HG03066 (cell line): ENCODE results near the gene CTLA4.

Experiments used
- ATAC-seq: cut with Tn5 transposase; IDR thresholded peaks from one replicate; pipeline ENCODE4 v1.9.1; 2021; ENCODE audit warnings: low read depth; ENCODE audit not compliant: unreplicated experiment

Gene CTLA4

DNA sequence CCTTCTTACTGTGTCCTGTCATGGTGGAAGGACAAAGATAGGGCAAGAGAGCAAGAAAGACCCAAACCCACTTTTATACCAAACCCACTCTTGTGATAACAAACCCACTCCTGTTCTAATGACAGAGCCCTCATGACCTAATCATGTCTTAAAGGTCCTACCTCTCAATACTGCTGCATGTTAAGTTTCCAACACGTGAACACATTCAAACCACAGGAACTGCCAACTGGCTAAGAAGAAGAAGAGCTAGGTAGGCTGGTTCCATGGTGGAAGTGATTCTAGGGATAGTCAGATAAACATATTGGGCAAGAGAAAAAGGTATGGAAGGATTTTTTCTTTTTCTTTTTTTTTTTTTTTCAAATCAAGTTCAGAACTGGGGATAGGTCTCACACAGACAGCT lies 22.0 kb downstream of the CTLA4 start:
- no peak for ATAC-seq

DNA sequence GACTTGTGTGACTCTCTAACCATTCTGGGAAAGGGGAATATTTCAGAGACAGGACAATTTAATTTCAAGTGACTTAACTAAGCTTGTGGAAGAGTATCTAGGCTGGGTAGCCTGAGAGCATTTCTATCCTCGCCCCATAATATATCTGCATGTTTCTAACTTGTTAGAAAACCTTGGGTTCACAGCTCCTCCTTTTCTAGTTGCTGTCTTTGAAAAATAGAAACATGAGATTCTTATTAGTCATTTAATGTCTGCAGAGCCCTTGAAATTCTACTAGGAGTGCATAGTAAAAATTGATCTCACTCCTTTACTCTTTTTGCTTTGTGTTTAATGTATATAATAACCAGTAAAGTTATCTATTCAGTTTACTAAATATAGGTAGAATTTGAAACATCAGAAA lies 22.4 kb downstream of the CTLA4 start:
- ATAC-seq, result no peak

GRCh38 chr2:203890733-203891132 lies 23.2 kb downstream of the CTLA4 start:
- no peak for ATAC-seq

GRCh38 chr2:203891474-203891873 lies 23.9 kb downstream of the CTLA4 start:
- ATAC-seq, result no peak

DNA sequence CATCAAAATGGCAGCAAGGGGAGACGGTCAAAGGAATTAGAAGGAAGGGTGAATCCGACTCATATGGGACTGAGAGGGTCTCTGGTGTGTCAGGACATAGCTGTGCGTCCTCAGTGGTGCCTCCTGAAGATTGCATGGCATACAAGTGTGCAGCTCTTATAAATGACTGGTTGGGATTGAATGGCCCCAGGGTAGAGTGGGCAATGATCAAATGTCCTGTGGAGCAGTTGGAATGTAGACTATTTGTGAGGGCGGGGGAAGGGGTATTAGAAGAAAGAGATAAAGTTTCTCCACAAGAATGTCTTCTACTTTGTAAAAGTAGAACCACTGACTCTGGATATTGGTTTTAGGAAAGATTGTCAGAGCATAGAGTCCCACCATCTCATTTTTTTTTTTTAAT lies 24.6 kb downstream of the CTLA4 start:
- ATAC-seq, result no peak

DNA sequence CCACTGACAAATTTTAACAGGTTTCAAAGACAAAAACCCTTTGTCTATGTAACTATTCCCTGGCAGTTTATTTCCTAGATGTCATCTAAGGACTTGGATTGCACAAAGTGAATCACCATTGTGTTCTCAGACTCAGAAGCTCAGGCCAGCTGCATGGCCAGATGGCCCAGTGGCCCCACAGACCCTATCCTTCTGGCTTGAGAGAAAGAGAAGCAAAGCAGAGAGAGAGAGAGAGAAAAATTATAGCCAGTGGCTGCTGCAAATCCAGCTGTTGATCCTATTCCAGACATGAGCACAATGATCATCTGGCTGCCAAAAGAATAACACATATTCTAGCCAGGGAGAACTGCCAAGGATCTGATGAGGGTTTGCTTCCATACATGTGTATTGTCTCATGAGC lies 25.8 kb downstream of the CTLA4 start:
- ATAC-seq, result no peak

GRCh38 chr2:203893840-203894239 lies 26.3 kb downstream of the CTLA4 start:
- ATAC-seq, result no peak

GRCh38 chr2:203894262-203894661 lies 26.7 kb downstream of the CTLA4 start:
- no peak for ATAC-seq

- ATAC-seq, result no peak
Measured at GRCh38 chr2:203897544-203897943, 30.0 kb downstream of the CTLA4 start.

GRCh38 chr2:203898657-203899056 lies 31.1 kb downstream of the CTLA4 start:
- ATAC-seq, result no peak

- no peak for ATAC-seq
Measured at GRCh38 chr2:203900253-203900652, 32.7 kb downstream of the CTLA4 start.

GRCh38 chr2:203904022-203904421 lies 36.5 kb downstream of the CTLA4 start:
- ATAC-seq, result no peak

DNA sequence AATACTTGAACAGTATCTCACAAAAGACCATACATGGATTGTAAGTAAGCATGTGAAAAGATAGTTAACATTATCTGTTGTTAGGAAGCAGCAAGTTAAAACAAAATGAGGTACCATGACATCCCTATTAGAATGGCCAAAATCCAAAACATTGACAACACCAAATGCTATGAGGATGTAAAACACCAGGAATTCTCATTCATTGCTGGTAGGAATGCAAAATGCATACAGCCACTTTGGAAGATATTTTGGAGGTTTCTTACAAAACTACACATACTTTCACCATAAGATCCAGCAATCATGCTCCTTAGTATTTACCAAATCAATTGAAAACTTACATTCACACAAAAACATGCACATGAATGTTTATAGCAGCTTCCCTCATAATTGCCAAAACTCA lies 38.1 kb downstream of the CTLA4 start:
- no peak for ATAC-seq

DNA sequence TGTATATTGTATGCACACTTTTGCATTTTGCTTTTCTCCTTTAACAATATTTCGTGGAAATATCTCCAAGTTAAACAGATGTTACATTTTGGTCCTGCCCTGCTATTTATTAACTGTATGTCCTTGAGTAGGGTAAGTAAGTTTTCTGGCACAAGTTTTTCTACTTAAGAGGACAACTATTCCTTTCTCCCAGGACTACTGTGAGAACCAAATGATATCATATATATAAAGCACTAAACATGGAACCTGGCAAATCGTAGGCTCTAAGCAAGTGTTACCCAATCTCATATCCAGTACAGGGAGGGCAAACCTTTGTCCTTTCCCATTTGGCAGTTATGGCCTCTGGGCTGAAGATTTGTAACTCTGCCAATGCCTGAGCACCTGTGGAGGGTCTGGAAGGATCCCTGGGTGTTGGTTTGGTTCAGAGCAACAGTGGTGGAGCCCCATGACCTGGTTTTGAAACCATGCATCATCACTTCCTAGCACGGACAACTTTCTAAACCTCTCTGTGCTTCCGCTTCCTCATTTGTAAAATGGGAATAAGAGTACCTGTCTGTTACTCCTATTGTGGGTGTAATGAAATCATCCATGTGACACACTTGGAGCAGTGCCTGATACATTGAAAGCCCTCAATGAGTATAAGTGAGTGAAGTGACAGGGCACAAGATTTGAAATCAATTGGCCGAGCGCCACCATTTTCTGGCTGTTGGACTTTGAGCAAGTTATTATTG lies 40.7 kb downstream of the CTLA4 start:
- ATAC-seq, result no peak

GRCh38 chr2:203908797-203909185 lies 41.2 kb downstream of the CTLA4 start:
- no peak for ATAC-seq

GRCh38 chr2:203909261-203909967 lies 41.8 kb downstream of the CTLA4 start:
- ATAC-seq, result no peak

- no peak for ATAC-seq
Measured at GRCh38 chr2:203909974-203910373, 42.4 kb downstream of the CTLA4 start.

- no peak for ATAC-seq
Measured at GRCh38 chr2:203913947-203914346, 46.4 kb downstream of the CTLA4 start.

DNA sequence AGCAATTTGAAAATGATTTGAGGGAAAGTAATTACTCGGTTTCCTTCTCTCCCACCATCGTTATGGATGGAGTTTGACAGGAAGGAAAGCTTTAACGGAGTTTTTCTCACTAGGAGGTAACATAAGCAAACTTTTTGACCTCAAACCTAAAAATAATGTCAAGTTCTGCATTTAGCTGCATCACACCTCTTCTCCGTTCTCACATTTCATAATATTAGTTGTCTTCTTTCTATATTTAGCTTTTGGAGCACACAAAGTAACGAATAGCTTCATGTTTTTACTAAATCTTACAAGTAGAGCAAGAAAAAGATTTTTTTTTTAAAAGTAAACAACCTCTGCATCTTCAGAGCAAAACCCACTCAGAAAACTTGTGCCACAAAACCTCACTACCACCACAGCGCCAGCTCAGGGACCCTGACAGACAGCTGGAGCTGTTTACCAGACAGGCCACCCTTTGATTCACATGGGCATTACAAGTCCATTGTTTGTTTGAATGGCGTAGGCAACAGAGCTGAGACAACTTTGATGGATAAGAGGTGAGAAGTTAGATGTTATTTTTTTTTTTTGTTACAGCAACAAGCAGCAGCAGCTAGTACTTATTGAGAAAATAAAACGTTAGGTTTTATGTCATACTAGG lies 47.1 kb downstream of the CTLA4 start:
- no peak for ATAC-seq

DNA sequence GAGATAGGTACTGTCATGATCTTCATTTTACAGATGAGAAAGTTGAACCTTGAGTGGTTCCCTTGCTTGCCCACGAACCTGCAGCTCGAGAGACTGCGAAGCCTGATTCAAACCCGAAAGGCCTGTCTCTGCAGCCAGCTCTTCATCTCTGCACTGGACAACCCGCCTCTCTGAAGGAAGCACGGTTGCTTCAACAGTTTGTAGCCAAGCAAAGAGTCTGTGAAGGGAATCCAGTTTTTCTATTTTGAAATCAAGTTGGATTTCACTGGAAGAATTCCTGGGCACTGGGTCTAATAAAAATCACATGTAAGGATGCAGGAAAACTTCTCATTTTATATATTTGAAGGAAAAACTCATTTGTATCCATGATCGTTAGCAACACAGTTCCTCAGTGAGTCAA lies 47.7 kb downstream of the CTLA4 start:
- ATAC-seq, result no peak

DNA sequence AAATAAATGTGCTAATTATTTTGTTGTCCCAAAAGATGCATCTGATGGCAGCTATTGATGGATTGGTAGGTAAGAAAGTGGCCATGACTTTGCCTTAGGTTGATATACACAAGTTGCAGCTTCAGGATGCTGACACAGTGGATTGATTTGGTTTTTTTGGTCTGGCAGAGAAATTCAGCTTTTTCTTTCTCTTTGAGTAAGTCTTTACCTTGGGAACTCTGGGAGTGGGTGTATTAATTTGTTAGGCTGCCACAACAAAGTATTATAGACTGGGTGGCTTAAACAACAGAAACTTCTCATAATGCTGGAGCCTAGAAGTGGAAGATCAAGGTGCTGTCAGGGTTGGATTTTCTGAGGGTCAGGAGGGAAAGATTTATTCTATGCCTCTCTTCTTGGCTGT lies 49.2 kb downstream of the CTLA4 start:
- no peak for ATAC-seq

DNA sequence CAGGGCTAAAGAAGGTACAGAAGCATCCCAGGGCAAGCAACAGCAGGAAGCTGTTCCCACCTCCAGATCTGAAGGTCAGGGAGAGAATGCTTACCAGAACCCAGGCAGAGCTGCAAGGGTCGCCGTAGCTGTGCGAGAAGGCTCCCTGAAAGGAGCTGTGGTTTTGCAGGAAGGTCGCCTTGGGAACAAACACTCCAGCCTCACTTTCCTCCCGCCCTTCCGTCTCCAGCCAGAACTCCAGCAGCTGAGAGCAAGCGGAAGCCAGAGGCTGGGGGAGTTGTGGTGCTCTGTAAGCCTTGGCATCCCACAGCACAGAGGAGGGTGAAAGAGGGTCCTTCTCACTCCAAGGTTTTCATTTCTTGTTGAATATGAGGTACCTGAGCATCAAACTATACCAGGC lies 50.7 kb downstream of the CTLA4 start:
- ATAC-seq, result no peak
